HG03280 (cell line): ENCODE results near the gene FMNL2.
A peak's percentile ranks its signal among the peaks of the same experiment; 100 is the strongest.

ENCODE experiments used
- ATAC-seq: cut with Tn5 transposase; IDR thresholded peaks from one replicate; pipeline ENCODE4 v1.9.1; 2021; ENCODE audit warnings: mild to moderate bottlenecking, moderate library complexity; ENCODE audit not compliant: unreplicated experiment

Gene FMNL2

DNA sequence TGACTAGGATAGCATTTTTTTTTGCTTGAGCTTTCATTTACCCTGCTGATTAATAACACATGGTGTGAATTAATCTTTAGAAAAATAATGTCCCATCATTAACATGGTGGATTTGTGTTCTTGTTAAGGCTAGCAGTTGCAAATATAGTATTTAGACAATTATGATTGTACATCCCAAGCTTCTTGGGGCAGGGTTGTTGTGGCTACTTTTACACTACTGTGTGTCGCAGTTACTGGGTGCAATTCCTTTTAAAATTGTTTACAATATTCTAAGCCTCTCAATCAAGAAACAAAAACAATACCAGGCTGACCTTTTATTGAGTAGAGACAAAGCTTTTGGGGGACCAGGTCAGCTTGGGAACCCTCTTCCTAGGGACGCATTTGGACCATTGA lies 2.5 kb downstream of the FMNL2 start:
- no peak for ATAC-seq

DNA sequence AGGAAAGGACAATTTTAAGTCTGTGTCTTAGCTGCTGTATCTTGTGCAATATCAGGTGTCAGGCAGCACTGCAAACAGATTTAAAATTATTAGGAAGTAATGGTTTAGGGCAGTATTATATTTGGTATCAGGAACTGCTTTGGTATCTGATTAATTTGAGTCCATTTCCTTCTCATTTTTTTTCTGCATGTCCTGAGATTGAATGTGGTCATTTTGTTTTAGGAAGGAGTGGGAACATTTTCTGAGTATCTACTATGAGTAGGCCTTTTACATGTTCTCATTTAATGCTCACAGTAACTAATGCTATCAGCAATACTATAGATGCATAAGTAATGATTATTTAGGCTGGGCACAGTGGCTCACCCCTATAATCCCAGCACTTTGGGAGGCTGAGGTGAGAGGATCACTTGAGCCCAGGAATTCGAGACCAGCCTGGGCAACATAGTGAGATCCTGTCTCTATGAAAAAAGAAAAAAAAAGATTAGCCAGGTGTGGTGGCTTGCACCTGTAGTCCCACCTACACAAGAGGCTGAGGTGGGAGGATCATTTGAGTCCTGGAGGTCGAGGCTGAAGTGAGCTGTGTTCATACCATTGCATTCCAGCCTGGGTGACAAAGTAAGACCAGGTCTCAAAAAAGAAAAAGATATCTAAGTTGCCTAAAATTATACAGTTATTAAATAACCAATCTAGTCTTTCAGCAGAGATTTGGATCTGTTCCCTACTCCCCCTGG lies 4.7 kb downstream of the FMNL2 start:
- no peak for ATAC-seq

DNA sequence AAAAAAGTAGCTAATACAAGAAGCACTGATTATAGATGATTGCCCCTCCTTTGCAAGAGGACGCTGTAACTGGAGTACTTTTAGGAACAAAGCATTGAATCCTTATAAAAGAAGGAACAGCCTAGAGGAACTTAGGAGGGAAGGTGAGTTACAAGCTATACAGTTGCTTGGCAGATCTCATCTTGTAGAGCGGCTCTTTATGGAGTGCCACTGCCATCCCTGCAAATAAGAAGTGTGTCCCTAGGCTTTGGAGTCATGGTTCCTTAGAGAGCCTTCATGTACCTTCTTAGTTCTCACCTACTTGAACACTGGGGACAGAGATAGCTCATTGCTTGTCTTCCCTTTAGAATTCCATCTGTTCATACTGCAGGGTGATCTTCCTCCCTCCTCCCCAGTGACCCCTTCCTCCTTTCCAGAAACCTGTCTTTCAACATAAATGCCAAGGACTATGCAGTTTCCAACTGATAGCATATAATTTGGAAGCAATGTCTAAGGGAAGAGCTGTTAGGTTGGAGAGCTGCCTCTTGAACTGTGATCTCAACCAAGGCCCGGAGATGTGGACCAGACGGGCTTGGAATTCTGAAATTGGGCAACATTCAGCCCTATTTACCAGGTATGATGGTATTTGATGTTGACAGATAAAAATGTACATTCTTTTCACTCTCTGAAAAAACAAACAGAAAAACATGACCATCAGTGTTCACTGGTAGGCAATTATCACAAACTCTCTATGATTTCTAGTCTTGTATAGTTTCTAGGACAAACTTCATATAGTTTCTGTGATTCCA lies 7.5 kb downstream of the FMNL2 start:
- no peak for ATAC-seq

DNA sequence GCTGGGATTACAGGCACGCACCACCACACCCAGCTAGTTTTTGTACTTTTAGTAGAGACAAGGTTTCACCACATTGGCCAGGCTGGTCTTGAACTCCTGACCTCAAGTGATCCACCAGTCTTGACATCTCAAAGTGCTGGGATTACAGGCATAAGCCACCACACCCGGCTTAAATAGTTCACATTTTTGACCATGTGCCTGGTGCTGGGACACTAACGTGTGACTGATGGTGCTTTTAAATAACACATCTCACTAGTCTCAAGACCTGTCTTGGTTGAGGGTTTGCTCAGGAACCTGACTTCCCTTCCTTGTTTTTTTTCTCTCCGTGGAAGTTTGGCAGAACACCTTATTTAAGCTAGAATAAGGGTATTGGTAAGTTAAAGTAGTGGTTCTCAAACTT lies 8.5 kb downstream of the FMNL2 start:
- ATAC-seq, result no peak

DNA sequence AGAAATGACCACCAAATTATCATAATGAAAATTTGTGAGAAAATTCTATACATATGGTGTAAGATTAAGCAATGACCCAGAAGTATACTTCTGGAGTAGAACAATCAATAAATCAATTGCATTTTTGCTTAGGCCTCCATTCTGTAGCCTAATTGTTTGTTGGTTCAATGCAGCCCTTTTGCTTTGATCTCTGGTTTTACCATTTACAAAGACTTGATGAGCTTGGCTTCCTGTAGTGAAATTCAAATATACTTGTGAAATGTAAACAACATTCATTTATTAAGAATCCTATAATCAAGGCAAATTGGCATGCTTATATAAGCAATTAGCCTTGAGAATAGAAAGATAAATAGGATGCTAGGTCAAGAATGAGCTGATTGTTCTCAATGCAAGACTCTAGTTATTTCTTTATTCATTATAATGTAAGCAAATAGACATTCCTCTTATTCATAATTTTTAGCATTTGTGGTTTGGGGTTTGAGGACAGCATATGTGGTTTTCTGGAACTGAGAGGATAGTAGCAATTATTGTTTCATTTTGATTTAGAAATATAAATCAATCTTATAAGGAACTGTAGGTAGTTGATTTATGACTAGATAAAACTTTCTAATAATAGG lies 9.7 kb downstream of the FMNL2 start:
- ATAC-seq, result no peak

DNA sequence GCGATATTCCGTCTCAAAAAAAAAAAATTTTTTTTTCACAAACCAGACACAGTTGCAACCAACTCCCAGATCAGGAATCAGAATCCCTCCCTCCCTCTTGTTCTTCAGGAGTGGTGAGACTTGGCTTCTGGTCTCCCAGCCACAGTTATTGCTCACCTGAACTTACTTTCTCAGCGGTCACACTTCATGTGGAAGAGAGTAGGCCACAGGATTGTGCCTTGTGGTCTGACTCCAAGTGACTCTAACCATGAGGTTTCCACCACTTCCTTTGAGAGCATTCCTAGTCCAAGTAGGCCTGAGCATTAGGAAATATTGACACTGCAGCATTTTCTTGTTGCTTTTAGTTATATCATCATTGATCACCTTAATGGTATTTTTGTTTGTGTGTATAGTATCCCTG lies 12.1 kb downstream of the FMNL2 start:
- ATAC-seq, result no peak

DNA sequence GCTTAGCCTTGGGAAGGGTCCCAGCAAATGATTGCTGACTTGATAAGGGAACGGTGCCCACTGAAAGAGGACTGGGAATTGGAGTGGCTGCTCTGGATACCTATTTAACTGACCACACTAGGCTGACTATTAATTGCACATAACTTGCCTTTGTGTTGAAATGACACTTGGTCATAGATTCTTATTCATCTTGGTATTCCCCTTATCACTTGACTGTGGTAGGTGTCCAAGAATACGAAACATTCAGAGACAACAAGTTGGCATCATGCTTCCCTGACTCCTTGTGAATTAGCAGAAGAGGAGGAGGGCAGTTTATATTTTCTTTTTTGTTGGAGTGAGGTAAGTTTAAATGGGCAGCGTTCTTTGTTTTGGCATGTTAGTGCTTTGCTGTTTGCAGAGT lies 13.4 kb downstream of the FMNL2 start:
- no peak for ATAC-seq

DNA sequence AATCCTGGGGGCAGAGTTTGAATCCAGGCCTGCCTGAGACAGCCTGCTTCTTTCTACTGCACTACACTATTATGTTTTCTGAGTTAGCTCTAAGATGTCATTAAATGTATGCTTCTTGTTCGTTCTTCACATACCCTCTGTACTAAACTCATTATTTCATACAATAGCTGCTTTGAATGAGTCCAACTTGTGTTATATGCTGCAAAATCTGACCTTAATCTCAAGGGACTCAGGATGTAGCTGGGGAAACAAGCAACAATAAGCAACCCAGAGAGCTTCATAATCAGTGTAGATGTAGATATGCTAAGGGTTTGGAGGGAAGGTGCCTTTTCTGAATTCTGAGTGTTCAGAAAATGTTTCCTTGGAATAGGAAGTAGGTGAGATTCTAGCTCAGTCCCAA lies 14.4 kb downstream of the FMNL2 start:
- ATAC-seq, result no peak

DNA sequence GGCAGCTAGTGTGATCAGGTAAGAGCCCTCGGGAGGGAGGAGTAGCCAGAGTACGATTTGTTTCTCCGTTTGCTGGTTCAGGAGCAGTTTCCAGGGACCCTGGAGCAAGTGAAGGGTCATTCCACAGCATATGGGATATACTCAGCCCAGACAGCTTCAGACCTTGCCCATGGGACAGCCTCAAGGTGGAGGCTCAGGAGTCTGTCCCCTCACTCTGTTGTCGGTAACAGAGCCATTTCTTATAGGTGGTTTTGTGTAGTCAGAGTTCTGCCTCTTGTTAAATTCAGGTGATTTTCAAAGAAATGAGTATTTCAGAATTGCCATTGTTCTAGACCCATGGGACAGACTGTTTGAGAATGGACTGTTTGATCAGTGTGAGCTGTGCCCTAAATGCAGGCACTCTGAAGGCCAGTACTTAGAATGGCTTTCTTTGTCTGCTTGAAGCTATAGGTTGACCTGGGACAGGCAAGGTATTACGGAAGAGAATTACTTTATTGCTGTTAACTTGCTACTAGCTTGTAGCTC lies 15.2 kb downstream of the FMNL2 start:
- no peak for ATAC-seq

DNA sequence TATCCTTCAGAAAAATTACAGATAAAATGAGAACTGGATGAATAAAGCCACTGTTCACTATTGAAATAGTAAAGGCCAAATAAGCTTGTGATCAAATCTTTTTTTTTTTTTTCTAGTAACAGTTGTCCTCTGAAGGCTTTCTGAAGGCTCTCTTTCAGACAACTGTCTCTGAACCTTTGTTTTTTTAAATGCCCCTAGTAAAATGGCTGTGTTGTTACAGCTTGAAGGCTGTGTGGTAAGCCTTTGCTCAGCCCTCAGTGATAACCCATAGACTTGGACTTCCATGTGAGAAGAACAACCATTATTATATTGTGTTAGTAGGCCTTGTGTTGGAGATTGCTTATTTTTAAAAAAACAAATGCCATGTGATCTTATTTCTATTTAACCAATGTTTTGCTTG lies 17.6 kb downstream of the FMNL2 start:
- no peak for ATAC-seq

DNA sequence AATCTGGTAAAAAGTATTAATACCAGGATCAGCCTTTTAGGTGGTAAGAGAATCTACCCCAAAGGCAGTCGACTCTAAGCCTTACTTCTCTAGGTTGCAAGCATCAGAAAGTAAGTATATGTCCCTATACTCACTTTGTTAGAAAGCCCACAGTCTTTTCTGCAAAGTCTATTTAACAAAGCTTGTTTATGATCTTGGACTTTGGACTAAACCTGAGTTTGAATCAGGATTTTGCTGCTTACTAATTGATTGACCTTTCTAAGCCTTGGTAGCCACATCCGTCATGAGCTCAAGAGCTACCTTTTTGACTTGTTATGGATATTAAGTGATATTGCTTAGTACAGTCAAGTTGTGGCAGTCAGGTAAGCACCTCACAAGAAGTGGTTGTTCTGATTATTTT lies 18.4 kb downstream of the FMNL2 start:
- no peak for ATAC-seq

DNA sequence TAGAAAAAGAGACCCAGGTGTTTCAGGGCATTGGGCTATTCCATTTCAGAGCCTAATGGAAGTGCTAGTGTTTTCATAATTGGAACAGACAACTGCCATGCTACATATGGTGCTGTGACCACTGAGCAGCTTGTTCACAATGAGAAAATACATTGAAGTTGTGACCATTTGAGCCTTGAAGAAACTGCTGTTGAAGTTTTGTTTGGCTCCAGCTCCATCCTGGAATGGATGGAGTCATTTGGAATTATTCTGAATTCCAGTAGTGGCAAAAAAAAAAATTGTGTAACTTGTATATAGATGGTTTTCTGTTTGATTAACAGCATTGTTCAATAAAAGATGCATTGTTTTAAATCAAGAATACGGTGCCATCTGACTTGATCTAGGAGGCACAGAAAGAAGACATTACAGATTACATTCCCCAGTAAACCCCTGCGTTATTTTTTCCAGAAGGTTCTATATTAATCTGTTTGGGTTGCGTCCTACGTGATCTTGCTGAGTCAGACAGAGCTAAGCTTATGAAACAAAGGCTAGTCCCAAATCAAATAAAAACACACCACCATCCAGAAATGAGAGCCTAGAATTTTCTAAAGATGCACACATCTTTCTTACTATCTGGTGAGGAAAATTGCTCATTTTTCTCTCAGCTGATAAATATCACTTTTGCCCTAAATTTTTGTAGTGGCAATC lies 19.2 kb downstream of the FMNL2 start:
- ATAC-seq, result no peak

DNA sequence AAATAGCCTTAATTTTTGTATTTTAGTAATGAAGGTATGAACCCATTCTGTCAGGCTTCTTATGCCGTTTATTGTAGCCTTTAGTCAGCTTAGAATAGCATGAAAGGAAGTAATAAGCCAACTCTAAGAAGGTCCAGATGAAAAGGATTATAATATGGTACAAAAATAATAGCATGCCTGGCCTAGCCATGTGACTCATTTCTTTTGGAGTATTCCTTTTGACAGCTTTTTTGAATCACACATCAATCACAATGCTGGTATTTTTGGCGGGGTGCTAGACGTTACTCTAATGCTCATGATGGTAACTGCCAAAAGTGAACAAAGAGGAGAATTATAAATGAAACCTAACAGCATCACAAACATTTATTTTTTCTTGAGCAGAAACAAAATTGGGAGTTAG lies 19.9 kb downstream of the FMNL2 start:
- no peak for ATAC-seq

DNA sequence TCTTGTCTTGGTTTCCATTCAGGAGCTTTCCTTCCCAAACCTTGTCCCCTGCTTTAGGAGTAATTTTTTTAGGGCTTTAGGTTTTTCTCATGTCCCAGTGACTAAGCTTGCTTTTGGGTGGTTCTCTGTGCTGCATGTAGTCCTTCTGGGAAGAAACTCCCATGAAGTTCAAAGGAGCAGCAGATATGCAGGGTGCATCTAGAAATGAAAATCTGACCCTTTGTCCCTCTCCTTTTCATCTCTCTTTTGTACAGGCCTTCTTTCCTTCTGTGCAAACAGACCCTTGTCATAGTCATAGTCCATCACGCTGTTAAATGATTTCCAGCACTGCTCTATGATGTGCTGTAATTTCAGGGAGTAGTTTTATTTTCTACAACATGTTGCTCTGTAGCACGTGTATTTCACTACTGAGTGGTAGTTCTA lies 20.4 kb downstream of the FMNL2 start:
- ATAC-seq, result no peak

DNA sequence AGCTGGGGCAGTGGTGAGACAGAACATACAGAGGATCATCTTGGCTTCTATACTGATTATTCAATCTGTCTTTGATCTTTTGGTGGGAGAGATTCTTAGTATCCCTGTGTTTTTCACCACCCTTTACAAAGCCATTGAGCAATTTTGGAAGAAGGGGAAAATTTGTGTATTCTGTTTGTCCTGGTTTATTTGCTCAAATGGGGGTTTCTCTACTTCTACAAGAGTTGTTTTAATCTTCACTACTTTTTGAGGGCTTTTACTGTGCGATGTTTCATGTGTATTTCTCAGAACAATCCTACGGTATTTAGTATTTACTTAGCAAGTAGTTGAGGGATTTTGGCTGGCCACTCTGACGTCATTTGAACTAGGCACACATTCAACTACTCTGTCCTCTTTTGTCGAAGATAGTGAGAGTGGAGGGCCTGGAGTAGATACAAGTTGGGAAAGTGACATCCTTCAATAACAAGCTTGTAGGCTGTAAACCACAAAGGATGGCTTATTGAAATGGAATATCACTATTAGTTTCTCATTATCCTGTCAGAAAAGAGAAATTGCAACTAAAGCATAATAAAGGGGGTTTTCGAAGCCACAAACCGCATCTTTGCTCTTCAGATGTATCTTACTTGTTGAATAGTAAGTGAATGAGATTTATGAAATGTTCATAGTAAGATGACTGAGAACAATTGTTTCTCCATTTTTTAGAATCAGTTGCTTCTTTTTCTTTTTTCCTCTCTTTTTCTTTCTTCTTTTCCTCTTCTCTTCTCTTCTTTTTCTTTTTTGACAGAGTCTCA lies 24.8 kb downstream of the FMNL2 start:
- ATAC-seq, result peak; percentile 57

DNA sequence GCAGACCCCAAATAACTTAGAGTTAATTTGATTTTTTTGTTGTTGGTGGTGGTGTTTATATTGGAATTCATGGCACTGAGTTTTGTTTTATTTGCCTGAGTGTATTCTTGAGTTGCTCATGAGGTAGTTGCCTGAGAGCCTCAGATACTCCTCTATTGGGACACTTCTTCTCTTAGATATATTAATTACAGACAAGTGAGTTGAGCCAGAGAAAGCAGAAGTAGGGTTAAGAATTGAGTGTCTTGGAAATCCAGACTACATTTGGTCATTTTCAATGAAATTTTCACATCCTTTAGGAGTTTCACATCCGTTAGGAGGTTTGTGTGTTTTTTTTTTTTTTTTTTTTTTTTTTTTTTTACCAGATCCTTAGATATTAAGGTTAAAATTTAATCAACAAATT lies 29.0 kb downstream of the FMNL2 start:
- ATAC-seq, result no peak

DNA sequence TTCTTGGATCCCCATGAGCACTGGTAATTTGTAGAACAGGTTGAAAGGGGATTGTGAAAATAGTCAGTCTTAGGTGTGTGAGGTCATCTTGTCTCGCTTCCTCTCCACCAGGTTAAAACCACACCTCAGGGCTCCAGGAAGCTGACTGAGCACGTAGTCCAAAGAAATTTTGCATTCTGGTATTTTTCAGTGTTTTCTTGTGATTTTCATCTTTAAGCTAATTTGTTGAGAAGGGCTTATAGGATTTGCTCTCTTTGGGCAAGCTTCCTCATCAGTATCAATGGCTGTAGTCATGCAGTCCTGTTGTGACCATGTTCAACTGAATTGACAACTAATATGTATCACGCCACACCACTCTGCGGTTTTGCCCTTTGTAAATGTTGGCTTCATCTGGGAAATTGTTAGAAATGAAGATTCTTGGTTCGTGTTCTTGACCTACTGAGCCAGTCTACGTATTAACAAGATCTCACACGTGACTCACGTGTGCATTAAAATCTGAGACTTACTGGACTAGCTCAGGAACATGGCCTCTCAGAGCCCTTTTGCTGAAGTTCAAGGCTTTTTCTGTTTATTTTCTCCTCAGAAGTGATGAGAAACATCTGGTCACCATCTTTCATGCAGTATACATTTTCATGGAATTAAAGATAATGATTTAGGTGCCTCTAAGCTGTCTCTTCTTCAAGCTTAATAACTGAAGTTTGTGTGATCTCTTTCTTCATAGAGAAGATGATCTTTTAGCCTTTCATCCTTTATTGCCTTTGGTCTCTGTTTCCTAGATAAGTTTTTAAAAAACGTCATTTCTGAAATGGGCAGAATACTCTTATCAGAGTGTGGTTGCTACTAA lies 32.8 kb downstream of the FMNL2 start:
- ATAC-seq, result peak; percentile 92

DNA sequence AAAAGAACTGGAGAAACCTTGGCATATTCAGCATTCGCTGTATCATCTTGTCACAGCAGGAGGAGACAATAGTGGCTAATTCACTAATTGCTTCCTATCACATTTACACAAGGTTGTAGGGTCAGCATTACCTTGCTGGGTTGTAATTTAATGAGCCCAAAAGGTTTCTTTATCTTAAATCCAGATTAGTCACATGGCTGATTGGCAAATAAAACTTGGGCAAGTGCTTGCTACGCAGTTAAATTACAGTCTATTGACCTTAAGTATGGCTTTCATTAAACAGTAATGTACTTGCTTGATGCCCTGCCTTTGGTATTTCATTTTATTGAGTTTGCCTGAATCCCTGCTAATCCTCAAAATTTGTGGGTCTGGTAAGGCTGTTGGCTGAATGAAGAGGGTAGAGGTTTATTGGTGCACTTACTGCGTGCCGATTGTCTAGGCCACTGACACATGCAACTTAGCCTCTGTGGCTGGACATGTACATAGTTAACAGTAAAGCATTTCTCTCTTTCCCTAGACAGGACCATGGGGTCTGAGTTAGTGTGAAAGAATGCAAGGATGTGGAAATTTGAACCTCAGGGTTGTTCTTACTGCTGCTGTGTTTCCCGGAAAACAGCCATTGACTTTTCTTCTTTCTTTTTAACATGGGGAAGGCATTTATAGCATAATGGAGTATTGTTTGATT lies 34.3 kb downstream of the FMNL2 start:
- no peak for ATAC-seq

DNA sequence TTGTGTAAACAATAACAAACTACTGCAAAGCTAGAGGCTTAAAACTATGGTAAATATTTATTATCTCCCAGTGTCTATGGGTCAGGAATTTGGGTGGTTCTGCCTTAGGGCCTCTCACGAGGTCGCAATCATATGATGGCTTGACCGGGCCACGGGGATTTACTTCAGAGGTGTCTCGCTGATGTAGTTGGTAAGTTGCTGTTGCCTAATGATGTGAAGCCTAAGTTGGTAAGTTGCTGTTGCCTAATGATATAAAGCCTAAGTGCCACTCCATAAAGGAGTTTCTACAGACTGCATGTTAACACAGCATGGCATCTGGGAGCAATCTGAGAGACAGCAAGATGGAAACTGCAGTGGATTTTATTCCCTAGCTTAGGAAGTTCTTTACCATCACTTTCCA lies 35.8 kb downstream of the FMNL2 start:
- no peak for ATAC-seq
